RWPE1 (cell line): ENCODE measurements around the gene ADD2.

ENCODE experiments used
- CTCF ChIA-PET: fragments of 350-600 bp; sonication (Branson Sonifier 250); formaldehyde crosslinking; extraction: SDS; loops from one replicate; lab custom pipeline; 2021; lab: Yijun Ruan, JAX
- POLR2A ChIA-PET: fragments of 400-600 bp; formaldehyde crosslinking; extraction: SDS; loops from one replicate; lab custom pipeline; 2020; ENCODE audit warnings: antibody characterized with exemption; ENCODE audit not compliant: low non-redundant PET; lab: Yijun Ruan, JAX
- DNase-seq: peaks from one replicate; pipeline ENCODE4 v3.0.0; 2012; ENCODE audit warnings: low spot score
- H3K27ac ChIP-seq: fragments of 450-650 bp; 2 replicates; pipeline ENCODE4 v1.5.1; 2017
- CTCF ChIP-seq: fragments of 450-650 bp; conservative IDR thresholded peaks from 2 replicates; pipeline ENCODE4 v1.5.1; 2017; ENCODE audit warnings: low read depth, mild to moderate bottlenecking

ADD2 gene

DNA sequence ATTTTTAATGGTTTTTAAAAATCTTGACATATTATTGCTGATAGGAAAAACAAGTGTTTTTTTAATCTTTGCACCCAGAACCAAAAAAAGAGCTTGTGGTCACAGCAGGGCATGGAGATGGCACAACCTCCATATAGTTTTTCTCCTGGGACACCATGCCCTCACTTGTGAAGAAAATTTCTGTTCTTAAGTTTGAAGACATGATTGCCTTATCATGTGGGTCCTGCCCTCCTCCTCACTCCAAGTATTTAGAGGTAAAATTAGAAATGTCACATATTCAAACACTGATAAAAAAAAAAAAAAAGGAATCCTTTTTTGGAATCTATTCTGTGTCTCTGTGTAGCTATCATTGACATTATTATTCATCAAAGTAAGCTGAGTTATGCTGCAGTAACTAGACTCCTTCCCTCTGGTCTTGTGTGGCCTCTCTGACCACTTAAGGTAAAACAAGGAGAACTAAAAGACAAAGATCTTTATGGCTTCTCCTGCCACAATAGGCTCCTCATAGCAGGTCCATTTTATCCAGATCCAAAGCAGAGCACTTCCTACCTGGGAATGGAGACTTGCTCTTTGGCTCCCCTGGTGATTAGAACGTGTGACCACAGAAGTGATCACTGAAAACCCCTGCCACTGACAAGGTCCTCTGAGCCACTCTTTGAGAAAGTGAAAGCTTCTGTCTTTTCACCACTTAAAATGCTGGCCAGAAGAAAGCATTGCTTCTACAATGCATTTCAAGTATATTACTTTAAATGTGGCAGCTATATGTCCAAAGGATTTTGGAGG is 19.8 kb downstream of the ADD2 start:
- H3K27ac ChIP-seq: no peak overlapping the region
- CTCF ChIA-PET: interaction anchor here (0.6 to 0.7 kb wide), 4 partner anchors 21 to 1183 kb away, joined by 3 to 5 read pairs (median 4); no protein-coding TSS in a partner anchor
- DNase-seq: no peak
- POLR2A ChIA-PET: no interaction called here
- TF ChIP-seq CTCF: no peak

DNA sequence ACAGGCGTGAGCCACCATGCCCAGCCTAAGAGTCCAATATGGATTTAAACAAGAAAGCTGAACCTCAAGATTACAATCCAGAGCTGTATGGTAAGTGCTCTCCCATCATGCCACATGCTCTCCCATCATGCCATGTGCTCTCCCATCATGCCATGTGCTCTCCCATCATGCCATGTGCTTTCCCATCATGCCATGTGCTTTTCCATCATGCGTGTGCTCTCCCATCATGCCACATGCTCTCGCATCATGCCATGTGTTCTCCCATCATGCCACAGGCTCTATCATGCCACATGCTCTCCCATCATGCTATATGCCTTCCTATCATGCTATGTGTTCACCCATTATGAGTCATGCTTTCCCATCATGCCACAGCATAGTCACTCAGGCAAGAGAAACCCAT is 20.7 kb downstream of the ADD2 start:
- TF ChIP-seq CTCF: no peak
- ChIA-PET POLR2A (no interaction called here), CTCF (interaction anchor here (0.7 kb wide), 1 partner anchor 49 kb away, joined by 3 read pairs; no protein-coding TSS in a partner anchor)
- DNase-seq: no peak
- H3K27ac ChIP-seq: no peak overlapping the region

- DNase-seq: no peak
- CTCF ChIA-PET: interaction anchor here (0.6 to 0.7 kb wide), 2 partner anchors 50 to 455 kb away, joined by 3 read pairs; no protein-coding TSS in a partner anchor
- POLR2A ChIA-PET: no interaction called here
Measured at GRCh38 chr2:70746094-70746974, 21.7 kb downstream of the ADD2 start.

DNA sequence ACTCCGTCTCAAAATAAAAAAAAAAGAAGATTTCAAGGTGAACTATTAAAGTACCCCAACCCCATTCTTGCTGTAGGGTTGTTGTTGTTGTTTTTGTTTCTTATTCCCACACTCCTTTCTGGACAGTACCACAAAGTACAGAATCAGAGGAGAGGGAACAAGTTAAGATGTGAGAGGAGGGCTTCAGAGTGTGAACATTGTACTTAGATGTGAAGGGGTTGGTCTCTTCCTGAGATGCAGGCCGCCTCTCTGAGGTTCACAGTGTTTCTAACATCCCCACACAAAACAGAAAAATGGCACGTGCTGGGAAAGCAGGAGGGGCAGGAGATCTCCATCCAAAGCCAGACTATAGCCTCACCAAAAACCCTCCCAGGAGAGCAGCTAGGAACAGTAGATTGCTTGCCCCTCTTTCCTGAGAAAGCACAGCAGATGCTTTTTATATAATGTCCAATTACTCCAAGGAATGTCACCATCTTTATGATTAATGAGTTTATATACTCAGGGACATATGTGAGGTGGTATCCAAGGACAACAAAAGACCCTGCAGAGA is 22.6 kb downstream of the ADD2 start:
- ChIA-PET POLR2A (no interaction called here), CTCF (no interaction called here)

More at GRCh38 chr2:70746094-70746974, 21.7 kb downstream of the ADD2 start:
- no peak overlapping the region for H3K27ac ChIP-seq
- TF ChIP-seq CTCF: no peak

DNA sequence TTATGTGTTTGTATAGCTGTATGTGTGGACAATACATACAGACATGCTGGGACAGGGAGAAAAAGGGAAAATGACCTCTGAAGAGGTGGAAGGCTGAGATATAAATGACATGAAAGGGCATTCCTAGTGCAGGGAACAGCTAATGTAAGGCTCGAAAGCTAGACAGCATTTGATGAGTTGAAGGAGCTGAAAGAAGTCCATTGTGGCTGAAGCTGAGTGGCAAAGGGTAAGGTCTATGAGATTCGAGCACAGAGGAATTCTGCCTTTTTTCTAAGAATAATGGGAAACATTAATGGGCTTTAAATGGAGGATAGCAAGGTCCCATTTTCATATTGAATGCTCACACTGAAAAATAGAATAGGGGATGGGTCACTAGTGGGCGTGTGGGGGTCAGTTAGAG is 23.6 kb downstream of the ADD2 start:
- CTCF ChIA-PET: no interaction called here
- POLR2A ChIA-PET: no interaction called here

More for the DNA sequence above, 22.6 kb downstream of the ADD2 start:
- TF ChIP-seq CTCF: no peak
- DNase-seq: no peak
- no peak overlapping the region for H3K27ac ChIP-seq

More for the DNA sequence above, 23.6 kb downstream of the ADD2 start:
- no peak for TF ChIP-seq CTCF
- H3K27ac ChIP-seq: no peak overlapping the region
- DNase-seq: no peak
